Endometrial microvascular endothelial cells (primary cell): ENCODE measurements around the gene SAT1. TPM values are rescaled to one million over a fixed set of nuclear protein-coding genes. Genes with fewer than 3 reads are reported as not detected.
"Not testable (repeated sequence)": the region's sequence is repeated elsewhere in the genome, so short reads cannot be mapped to it uniquely, and the experiment has no call there.

Experiments
- in situ Hi-C: cut with HindIII; loops from 2 replicates; pipeline ENCODE4 v1.10.0; 2017; ENCODE audit warnings: low sequenced_read_pairs, low pct_unique_long_range_greater_than_20kb; ENCODE audit errors: inconsistent ontology term
- total RNA-seq: library from RNA; depleted of rRNA; stranded (reverse); fragments of >200 nt; gene quantifications from one replicate; pipeline ENCODE4 v1.2.3, GENCODE V29; 2015; ENCODE audit errors: inconsistent ontology term

The SAT1 gene
- 74.1 TPM for total RNA-seq

DNA sequence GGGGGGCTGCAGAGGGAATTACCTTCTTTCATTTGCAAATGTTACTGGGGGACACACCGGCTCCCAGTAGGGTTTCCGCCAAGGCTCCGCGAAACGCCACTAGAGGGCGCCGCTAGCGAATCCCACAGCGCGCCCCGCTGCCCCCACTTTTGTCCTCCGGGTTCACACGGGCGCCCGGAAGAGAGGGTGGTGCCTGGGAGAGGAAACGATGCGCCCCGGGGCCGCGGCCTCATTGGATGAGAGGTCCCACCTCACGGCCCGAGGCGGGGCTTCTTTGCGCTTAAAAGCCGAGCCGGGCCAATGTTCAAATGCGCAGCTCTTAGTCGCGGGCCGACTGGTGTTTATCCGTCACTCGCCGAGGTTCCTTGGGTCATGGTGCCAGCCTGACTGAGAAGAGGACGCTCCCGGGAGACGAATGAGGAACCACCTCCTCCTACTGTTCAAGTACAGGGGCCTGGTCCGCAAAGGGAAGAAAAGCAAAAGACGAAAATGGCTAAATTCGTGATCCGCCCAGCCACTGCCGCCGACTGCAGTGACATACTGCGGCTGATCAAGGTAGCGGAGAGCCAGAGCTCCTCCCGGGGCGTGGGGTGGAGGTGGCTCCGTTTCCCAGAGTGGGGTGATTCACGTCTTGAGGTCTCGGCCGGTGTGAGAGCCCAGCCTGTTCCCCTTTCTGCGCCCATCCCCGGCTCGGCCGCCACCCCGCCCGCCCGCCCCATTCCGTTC, at the start of gene SAT1:
Gene SAT1 (plus strand): TSS at position 311 of the 726 bp plus-strand sequence. CDS start 179 bp downstream, at position 490.
- in situ Hi-C loops, result no loop called here

GRCh38 chrX:23736030-23736429, 46.9 kb upstream of the SAT1 start:
- in situ Hi-C loops, result no loop called here

- in situ Hi-C loops, result no loop called here
These were observed 45.6 kb upstream of the SAT1 start for GRCh38 chrX:23737413-23737812.

- in situ Hi-C loops, result no loop called here
These were observed 40.7 kb upstream of the SAT1 start for GRCh38 chrX:23742174-23742696.

- in situ Hi-C loops, result no loop called here
These were observed 40.0 kb upstream of the SAT1 start, which contains the start of gene ACOT9 for GRCh38 chrX:23742697-23743622. Gene ACOT9 (minus strand): TSS chrX:23743276. CDS start chrX:23743144, 132 bp downstream.

GRCh38 chrX:23743623-23743971, 39.4 kb upstream of the SAT1 start:
- in situ Hi-C loops, result not testable (repeated sequence)

DNA sequence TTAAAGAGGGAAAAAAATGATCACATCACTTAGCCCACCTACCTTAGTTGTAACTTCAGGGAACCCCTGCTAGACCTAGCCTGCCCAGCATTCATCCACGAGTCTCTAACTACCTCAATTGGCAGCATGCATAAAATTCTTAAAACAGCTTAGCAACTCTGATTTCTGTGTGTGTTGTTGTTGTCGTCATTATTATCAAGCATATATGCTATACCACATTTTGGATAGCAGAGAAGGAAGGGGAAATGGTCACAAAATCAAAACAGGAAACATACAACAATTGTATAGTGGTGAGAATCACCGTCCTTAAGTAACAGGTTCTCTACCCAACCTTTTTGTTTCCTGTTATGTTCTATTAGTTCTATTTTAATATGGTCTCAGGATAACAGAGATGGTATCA, 37.2 kb upstream of the SAT1 start:
- in situ Hi-C loops, result no loop called here

DNA sequence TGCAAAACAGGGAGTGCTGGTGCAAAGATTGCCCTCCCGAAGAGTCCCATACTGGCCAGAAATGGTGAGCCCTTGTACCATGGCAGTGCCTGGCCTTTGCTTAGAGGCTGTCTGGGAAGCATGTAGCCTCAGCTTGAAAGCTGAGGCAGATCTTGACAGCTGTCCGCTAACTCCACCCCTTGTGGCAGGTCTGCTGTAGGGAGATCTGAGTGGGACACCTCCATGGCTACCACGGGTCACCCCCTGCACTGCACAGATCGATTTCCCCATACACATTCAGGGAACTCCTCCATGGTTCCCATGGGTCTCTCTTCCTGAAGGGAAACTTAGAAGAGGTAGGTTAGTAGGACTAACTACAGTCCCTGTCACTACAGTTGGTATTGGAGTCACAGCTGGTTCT, 33.8 kb upstream of the SAT1 start:
- in situ Hi-C loops, result no loop called here

DNA sequence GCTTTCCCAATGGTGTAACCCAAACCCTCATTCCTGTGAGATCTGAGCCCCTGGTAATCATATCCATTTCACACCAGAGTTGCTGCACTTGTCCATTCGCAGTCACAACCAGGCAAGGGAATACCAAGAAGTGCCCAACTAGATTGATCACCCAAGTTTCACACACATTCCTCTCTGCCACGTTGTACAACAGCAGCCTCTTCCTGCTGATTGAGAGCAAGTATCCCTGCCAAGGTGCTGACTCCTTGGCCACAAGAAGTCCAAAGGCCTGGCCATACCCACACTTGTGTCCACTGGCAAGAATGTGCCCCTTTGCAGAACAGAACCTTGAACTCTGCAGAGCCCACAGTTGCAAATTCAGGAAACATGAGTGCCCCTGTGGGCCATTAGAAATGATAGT, 33.4 kb upstream of the SAT1 start:
- in situ Hi-C loops, result no loop called here

DNA sequence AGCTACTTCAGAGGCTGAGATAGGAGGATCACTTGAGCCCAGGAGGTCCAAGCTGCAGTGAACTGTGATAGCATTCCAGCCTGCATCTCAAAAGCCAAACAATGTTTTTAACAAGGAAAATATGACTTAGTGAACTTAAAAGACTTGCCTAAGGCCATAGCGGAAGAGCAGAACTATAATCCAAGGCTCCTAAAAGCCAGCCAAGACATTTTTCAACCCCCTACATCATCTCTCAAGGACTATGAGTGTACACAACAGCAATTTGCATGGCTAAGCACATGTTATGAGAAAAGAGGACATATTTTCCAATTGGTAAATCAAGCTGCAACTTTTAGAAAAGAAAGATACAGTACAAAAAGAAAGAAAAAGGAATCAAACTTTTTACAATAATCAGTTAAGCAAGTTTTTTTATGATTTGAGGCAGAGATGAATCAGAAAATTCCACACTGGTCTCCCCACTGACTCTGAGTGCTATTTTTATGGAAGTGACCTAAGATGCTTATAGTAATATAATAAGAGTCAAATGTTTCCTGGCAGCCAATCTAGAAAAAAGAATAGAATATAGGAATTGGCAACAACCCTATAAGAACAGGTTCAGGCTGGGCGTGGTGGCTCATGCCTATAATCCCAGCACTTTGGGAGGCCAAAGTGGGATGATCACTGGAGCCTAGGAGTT, 30.1 kb upstream of the SAT1 start:
- in situ Hi-C loops, result no loop called here

DNA sequence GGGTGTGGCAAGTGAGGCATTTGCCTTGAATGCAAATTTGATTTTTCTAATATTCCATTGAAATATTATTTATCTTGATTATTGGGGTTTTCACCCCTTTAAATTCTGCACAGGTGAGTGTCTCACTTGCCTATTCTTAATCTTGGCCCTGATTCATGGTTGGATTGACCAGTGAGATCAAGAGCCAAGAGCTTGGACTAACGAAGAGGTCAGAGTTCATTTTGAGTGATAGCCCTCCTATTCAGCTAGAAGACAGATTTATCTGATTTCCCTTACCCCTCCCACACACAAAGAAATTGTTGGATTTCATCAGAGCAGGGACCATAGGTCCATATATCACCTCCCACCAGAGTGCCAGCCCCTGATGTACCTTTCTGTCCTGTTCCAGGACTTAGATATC, 28.3 kb upstream of the SAT1 start:
- in situ Hi-C loops, result no loop called here

DNA sequence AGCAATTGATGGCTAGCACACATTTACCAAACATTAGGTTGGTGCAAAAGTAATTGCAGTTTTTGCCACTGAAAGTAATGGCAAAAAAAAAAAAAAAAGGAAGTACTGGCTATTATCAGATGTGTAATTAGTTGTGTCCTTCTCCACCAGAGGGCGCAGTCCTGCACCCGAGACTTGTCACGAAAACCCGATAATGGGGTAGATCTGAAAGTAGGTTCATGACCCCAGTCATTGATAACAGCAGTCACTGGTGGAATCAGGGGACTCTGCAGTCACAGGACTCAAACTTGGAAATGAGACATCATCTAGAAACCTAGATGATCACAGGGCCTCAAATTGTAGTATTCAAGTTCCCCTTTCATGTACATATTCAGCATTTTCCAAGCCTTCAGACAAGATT, 26.8 kb upstream of the SAT1 start:
- in situ Hi-C loops, result no loop called here

- in situ Hi-C loops, result no loop called here
These were observed 23.2 kb upstream of the SAT1 start for GRCh38 chrX:23759821-23760220.

GRCh38 chrX:23764188-23764984, 18.6 kb upstream of the SAT1 start:
- in situ Hi-C loops, result no loop called here

DNA sequence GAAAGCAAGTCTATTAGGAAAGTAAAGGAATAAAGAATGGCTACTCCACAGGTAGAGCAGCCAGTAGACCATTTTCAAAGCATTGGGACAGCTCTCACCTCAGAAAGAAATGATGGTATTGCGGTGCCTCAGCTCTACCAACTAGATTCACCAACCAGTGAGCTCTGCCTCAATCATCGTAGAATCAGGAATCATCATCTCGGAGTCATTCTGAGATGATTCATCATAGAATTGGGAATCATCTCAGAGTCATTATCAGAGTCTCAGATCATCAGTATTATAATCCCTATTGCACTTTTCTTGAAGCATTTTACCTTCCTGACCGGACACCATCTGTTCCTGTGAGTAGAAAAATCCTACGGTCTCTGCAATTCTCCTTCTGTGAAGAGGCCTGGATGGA, 17.5 kb upstream of the SAT1 start:
- in situ Hi-C loops, result no loop called here

DNA sequence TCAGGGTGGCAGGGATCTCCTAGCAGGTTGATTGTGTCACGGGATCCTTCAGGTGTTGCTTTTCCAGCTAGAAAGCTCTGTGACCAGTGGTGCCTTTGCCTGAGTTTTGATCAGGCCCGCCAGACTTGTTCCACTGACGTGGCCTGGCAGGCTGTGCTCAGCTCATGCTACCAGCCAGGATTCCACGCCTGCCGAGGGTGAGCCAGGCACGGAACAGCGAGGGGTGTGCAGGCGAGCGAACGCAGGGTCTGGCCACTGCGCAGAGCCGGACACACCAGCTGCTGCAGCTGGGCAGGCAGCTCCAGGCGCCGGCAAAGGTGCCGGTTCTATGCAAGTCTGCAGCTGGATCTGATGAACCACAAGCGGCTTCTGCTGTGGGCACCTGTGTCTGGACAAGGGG, 17.1 kb upstream of the SAT1 start:
- in situ Hi-C loops, result no loop called here

DNA sequence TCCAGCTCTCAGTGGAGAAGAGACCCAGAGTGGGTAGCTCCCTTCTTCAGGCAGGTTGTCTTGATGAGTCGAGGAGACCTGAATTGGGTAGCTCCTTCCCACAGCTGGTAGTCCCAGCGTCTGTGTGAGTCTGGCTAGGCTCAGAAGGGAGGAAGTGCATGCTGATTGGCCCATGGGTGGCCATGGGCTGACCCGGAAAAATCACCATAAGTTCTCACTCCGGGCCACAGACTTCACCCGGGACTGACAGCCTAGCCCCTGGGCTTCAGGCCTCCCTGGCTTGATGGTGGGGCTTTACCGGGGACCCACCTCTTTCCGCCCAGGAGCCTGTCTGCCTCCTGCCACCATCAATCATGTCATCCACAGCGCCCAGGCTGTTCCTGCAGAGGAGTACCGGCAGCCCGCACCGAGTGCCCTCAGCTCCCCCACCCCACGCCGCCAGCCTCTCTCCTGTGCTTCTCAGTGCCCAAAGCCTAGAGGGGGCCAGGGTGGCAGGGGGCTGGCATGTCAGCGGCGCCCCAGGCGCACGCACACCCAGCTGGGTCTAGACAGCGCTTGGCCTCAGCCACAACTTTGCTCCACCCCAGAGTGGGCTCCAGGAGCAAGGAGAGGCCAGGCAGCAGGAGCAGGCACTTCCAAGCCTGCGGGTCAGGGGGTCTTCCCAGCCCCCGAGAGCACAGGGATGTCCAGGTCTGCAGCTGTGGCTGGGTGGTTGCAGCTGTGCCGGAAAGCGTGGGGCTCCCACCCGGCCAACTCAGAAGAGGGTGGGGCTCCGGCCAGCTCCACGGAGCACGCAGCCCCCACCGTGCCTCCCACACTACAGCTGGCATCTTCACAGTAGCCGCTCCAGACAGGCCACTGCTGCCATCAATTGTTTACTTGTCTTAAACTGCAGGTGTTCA, 16.1 kb upstream of the SAT1 start:
- in situ Hi-C loops, result no loop called here

GRCh38 chrX:23770142-23770541, 12.8 kb upstream of the SAT1 start:
- in situ Hi-C loops, result no loop called here
